Trophoblast cell (in vitro differentiated cells and primary cell): ENCODE measurements around the gene TAGLN3.

Source experiments
- DNase-seq, 2 donors: peaks; one replicate each; pipeline ENCODE4 v3.0.0-alpha.2; 2016
- H2AFZ ChIP-seq: 2 replicates; pipeline ENCODE4 v1.6.1; 2013; ENCODE audit warnings: low read length, moderate library complexity, mild to moderate bottlenecking; ENCODE audit not compliant: insufficient read depth, poor library complexity
- H2AK5ac ChIP-seq: 2 replicates; pipeline ENCODE4 v1.6.1; 2013; ENCODE audit warnings: mild to moderate bottlenecking, low read length
- H2BK120ac ChIP-seq: 2 replicates; pipeline ENCODE4 v1.6.1; 2013; ENCODE audit warnings: low read length, mild to moderate bottlenecking, moderate library complexity; ENCODE audit not compliant: insufficient read depth, poor library complexity
- H2BK12ac ChIP-seq: 2 replicates; pipeline ENCODE4 v1.6.1; 2013; ENCODE audit warnings: mild to moderate bottlenecking, low read length, moderate library complexity
- H2BK5ac ChIP-seq: 2 replicates; pipeline ENCODE4 v1.6.1; 2013; ENCODE audit warnings: low read length, low read depth, moderate library complexity, mild to moderate bottlenecking; ENCODE audit not compliant: poor library complexity
- H3K14ac ChIP-seq: 2 replicates; pipeline ENCODE4 v1.6.1; 2013; ENCODE audit warnings: mild to moderate bottlenecking, low read length
- H3K18ac ChIP-seq: 2 replicates; pipeline ENCODE4 v1.6.1; 2013; ENCODE audit warnings: mild to moderate bottlenecking, low read length
- H3K23ac ChIP-seq: 2 replicates; pipeline ENCODE4 v1.6.1; 2013; ENCODE audit warnings: low read length
- H3K27ac ChIP-seq: 2 replicates; pipeline ENCODE4 v1.5.1; 2013; ENCODE audit warnings: low read depth, mild to moderate bottlenecking, inconsistent platforms, low read length, moderate library complexity
- H3K27me3 ChIP-seq: 2 replicates; pipeline ENCODE4 v1.6.1; 2013; ENCODE audit warnings: inconsistent platforms, mild to moderate bottlenecking, low read length, moderate library complexity; ENCODE audit not compliant: insufficient read depth
- H3K36me3 ChIP-seq, 2 experiments: 1 replicate in 1 of 2; 2 replicates in 1 of 2; pipeline ENCODE4 v1.6.1; 2013; ENCODE audit warnings: low read length in 2 of 2, mild to moderate bottlenecking in 2 of 2, moderate library complexity in 1 of 2; ENCODE audit not compliant: insufficient read depth in 2 of 2, control insufficient read depth in 1 of 2
- H3K4ac ChIP-seq: 2 replicates; pipeline ENCODE4 v1.6.1; 2013; ENCODE audit warnings: low read depth, mild to moderate bottlenecking, low read length, moderate library complexity
- H3K4me1 ChIP-seq, 2 experiments: 1 replicate in 1 of 2; 2 replicates in 1 of 2; pipeline ENCODE4 v1.6.1; 2013; ENCODE audit warnings: low read length in 2 of 2, mild to moderate bottlenecking in 2 of 2, moderate library complexity in 1 of 2; ENCODE audit not compliant: insufficient read depth in 2 of 2, control insufficient read depth in 1 of 2
- H3K4me2 ChIP-seq: 2 replicates; pipeline ENCODE4 v1.6.1; 2013; ENCODE audit warnings: inconsistent platforms, mild to moderate bottlenecking, low read length, moderate library complexity
- H3K4me3 ChIP-seq: 2 replicates; pipeline ENCODE4 v1.5.1; 2013; ENCODE audit warnings: mild to moderate bottlenecking, low read depth, low read length, inconsistent platforms
- H3K79me1 ChIP-seq: one replicate; pipeline ENCODE4 v1.6.1; 2013; ENCODE audit warnings: low read length
- H3K79me2 ChIP-seq: 2 replicates; pipeline ENCODE4 v1.6.1; 2013; ENCODE audit warnings: low read length, mild to moderate bottlenecking; ENCODE audit not compliant: control insufficient read depth, insufficient read depth, poor library complexity
- H3K9ac ChIP-seq: 2 replicates; pipeline ENCODE4 v1.6.1; 2013; ENCODE audit warnings: mild to moderate bottlenecking, low read length
- H3K9me3 ChIP-seq: 2 replicates; pipeline ENCODE4 v1.6.1; 2013; ENCODE audit warnings: low read depth, mild to moderate bottlenecking, control low read depth, inconsistent platforms, low read length; ENCODE audit not compliant: insufficient read depth
- H4K12ac ChIP-seq: 2 replicates; pipeline ENCODE4 v1.6.1; 2013; ENCODE audit warnings: low read depth, mild to moderate bottlenecking, low read length, moderate library complexity
- H4K8ac ChIP-seq: 2 replicates; pipeline ENCODE4 v1.6.1; 2013; ENCODE audit warnings: low read depth, mild to moderate bottlenecking, low read length, moderate library complexity
- H4K91ac ChIP-seq: one replicate; pipeline ENCODE4 v1.6.1; 2013; ENCODE audit warnings: low read depth, mild to moderate bottlenecking, low read length, moderate library complexity
- WGBS: extraction: QIAGEN DNeasy Blood & Tissue Kit; methylation state at CpG from one replicate; pipeline ENCODE4 v1.1.7; 2013; ENCODE audit warnings: missing lambda C conversion rate; ENCODE audit not compliant: insufficient read length, insufficient coverage; ENCODE audit errors: extremely low coverage; 5-methylcytosine and 5-hydroxymethylcytosine counted together

Gene TAGLN3

DNA sequence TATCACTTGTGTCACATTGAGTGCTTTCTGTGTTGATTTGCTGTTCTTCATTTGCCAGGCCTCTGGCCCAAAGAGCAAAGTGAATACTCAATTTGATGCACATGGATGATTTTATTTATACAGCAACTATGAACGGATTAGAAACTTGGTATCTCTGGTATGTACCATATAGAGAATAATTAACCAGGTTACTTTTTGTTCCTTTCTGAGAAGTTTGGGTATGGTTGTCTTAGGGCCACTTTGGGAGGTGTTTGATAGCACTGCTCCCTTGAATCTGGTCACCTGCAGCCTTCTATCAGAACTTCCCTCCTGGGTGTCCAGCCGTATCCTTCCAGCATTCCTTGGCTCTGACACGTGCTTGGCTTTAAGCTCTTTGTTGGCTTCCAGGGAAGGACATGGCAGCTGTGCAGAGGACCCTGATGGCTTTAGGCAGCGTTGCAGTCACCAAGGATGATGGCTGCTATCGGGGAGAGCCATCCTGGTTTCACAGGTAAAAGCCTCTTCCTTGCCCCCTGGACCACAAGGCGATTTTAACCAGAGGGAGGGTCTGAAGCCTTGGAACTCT lies 12.7 kb downstream of the TAGLN3 start:
- H3K36me3 ChIP-seq: no peaks in the 10 kb centered on the region
- H4K8ac ChIP-seq: no peak overlapping the region
- H3K14ac ChIP-seq: no peak overlapping the region
- DNase-seq: no peak
- no peak overlapping the region for H2BK120ac ChIP-seq
- no peak overlapping the region for H4K91ac ChIP-seq
- H4K12ac ChIP-seq: no peak overlapping the region
- H3K4me3 ChIP-seq: peak overlapping the region; percentile 18
- no peak overlapping the region for H2BK12ac ChIP-seq
- no peak overlapping the region for H2BK5ac ChIP-seq
- no peaks in the 10 kb centered on the region for H3K4me1 ChIP-seq
- H3K23ac ChIP-seq: no peak overlapping the region
- H3K79me2 ChIP-seq: no peaks in the 10 kb centered on the region
- no peaks in the 10 kb centered on the region for H3K79me1 ChIP-seq
- H3K18ac ChIP-seq: no peak overlapping the region
- H3K9me3 ChIP-seq: no peaks in the 10 kb centered on the region
- H3K9ac ChIP-seq: no peak overlapping the region
- no peak overlapping the region for H3K4me2 ChIP-seq
- no peak overlapping the region for H3K27ac ChIP-seq
- no peak overlapping the region for H2AFZ ChIP-seq
- no peak overlapping the region for H2AK5ac ChIP-seq
- no CpG with 5 or more reads among the region's 6 CpGs for WGBS
- H3K4ac ChIP-seq: no peak overlapping the region
- no peaks in the 10 kb centered on the region for H3K27me3 ChIP-seq

DNA sequence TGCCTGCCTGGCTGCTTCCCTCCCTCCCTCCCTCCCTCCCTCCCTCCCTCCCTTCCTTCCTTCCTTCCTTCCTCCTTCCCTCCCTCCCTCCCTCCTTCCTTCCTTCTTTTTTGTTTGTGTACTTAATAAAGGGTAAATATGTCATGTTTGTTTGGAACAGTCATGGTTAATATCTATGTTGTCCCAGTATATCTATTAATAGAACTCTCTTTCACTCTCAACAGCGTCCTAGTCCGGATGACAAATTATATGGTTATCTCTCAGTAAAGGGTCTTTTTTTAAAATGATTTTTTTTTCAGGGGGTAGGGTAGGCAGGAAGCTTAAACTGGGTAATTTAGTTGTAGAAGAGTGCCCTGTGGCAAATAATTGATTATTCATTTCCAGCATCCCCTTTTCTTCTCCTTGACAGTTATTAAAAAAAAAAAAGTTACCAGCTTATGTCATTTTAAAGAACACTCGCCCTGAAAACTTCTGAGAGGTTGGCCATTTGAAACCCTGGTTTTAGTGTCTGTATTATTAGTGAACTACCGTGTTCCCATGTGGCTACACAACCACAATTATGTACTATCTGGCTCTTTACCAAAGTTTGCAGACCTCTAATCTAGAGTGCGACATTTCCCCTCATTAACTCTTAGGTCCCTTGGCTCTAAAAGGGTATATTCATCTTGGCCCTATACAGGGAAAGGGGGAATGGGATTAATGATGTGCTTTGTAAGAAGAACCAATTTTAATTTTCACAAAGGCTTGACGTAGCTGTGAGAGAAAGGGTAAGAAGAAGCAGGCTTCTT lies 13.7 kb downstream of the TAGLN3 start:
- Histone ChIP-seq H3K4me1 (no peaks in the 10 kb centered on the region), H2BK5ac (no peak overlapping the region), H3K79me1 (no peaks in the 10 kb centered on the region), H3K4me2 (no peak overlapping the region), H3K14ac (no peak overlapping the region), H3K23ac (no peak overlapping the region), H3K36me3 (no peaks in the 10 kb centered on the region), H4K8ac (no peak overlapping the region), H3K9me3 (no peaks in the 10 kb centered on the region), H2AK5ac (no peak overlapping the region), H3K27me3 (no peaks in the 10 kb centered on the region), H3K27ac (no peak overlapping the region), H3K18ac (no peak overlapping the region), H2BK12ac (no peak overlapping the region), H3K9ac (no peak overlapping the region), H3K4ac (no peak overlapping the region), H4K91ac (no peak overlapping the region), H3K79me2 (no peaks in the 10 kb centered on the region), H2AFZ (no peak overlapping the region), H4K12ac (no peak overlapping the region), H3K4me3 (no peak overlapping the region), H2BK120ac (no peak overlapping the region)
- DNase-seq: no peak
- no CpG with 5 or more reads among the region's 6 CpGs for WGBS

DNA sequence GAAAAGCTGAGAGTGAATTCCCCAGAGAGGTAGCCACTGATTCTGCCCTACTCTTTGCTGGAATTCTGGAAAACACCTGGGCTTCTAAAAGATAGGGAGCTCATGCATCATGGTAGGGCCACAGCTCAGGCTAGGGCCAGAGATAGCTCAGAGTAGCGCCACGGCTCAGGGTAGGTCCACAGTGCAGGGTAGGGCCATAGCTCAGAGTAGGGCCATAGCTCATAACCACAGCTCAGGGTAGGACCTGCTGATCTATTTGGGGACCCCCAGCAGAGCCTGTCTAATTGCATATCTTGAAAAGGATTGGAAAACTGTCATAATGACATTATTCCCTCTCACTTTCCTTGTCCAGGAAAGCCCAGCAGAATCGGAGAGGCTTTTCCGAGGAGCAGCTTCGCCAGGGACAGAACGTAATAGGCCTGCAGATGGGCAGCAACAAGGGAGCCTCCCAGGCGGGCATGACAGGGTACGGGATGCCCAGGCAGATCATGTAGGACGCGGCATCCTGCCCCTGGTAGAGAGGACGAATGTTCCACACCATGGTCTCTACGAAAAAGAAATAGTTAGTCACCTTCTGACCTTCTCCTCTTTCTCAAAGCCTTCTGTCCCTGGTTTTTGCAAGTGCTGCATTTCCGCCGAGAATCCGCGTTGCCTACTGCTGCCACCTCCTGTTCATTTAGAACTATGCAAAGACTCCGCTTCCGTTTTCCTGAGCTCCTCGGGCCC lies 14.5 kb downstream of the TAGLN3 start:
- H2AFZ ChIP-seq: no peak overlapping the region
- H2BK12ac ChIP-seq: no peak overlapping the region
- H3K36me3 ChIP-seq: no peaks in the 10 kb centered on the region
- no CpG with 5 or more reads among the region's 19 CpGs for WGBS
- H3K4me2 ChIP-seq: no peak overlapping the region
- H3K23ac ChIP-seq: no peak overlapping the region
- H2BK120ac ChIP-seq: no peak overlapping the region
- H3K14ac ChIP-seq: no peak overlapping the region
- H2BK5ac ChIP-seq: no peak overlapping the region
- H3K27ac ChIP-seq: no peak overlapping the region
- H3K18ac ChIP-seq: no peak overlapping the region
- no peaks in the 10 kb centered on the region for H3K9me3 ChIP-seq
- H3K4ac ChIP-seq: no peak overlapping the region
- no peak overlapping the region for H4K12ac ChIP-seq
- no peaks in the 10 kb centered on the region for H3K79me2 ChIP-seq
- peak; percentile 48 to 75 for DNase-seq
- no peaks in the 10 kb centered on the region for H3K79me1 ChIP-seq
- no peak overlapping the region for H4K91ac ChIP-seq
- no peak overlapping the region for H3K9ac ChIP-seq
- H3K4me1 ChIP-seq: no peaks in the 10 kb centered on the region
- no peaks in the 10 kb centered on the region for H3K27me3 ChIP-seq
- no peak overlapping the region for H3K4me3 ChIP-seq
- H4K8ac ChIP-seq: no peak overlapping the region
- H2AK5ac ChIP-seq: no peak overlapping the region

DNA sequence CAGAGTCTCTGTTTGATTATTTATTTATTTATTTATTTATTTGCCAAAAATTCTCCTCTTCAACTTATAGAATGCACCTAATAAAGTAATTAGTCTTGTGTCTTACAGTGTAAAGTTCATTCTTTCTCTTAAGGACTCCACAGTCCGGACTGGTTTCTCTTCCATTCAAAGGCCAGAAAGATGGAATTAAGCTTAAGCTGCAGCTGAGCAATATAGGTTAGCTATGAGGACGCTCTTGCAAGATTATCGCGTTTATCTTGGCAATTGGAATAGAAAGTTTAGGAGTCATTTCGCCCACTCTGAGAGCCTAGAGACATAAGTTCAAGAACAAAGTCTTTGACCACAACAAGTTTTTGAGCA lies 15.0 kb downstream of the TAGLN3 start:
- Histone ChIP-seq H2AK5ac (no peak overlapping the region), H3K79me1 (no peaks in the 10 kb centered on the region), H2BK120ac (no peak overlapping the region), H3K27me3 (no peaks in the 10 kb centered on the region), H3K4me1 (no peaks in the 10 kb centered on the region), H3K14ac (no peak overlapping the region), H3K18ac (no peak overlapping the region), H2BK12ac (no peak overlapping the region), H3K9me3 (no peaks in the 10 kb centered on the region), H3K23ac (no peak overlapping the region), H3K27ac (no peak overlapping the region), H2AFZ (no peak overlapping the region), H3K4ac (no peak overlapping the region), H4K8ac (no peak overlapping the region), H3K4me3 (no peak overlapping the region), H3K36me3 (no peaks in the 10 kb centered on the region), H4K12ac (no peak overlapping the region), H3K79me2 (no peaks in the 10 kb centered on the region), H4K91ac (no peak overlapping the region), H2BK5ac (no peak overlapping the region), H3K4me2 (no peak overlapping the region), H3K9ac (no peak overlapping the region)
- WGBS: no CpG with 5 or more reads among the region's 5 CpGs
- DNase-seq: no peak
